GM23338 (cell line): ENCODE data around the gene DNAJC17. TPM values are rescaled to one million over a fixed set of nuclear protein-coding genes. Genes with fewer than 3 reads are reported as not detected.

Source experiments
- ATAC-seq: fragments of 200-7000 bp; cut with Tn5 transposase; 3 replicates; pipeline ENCODE4 v1.9.1; 2020
- DNase-seq: peaks from one replicate; pipeline ENCODE4 v3.0.0-alpha.2; 2015; ENCODE audit warnings: low spot score
- H2AFZ ChIP-seq: fragments of 200-600 bp; sonication (generic); 2 replicates; pipeline ENCODE4 v1.8.0; 2016; ENCODE audit warnings: antibody characterized with exemption, mild to moderate bottlenecking, moderate library complexity
- H3F3A ChIP-seq: fragments of 200-600 bp; sonication (generic); replicated peaks from 2 replicates; pipeline ENCODE4 v1.8.0; 2017; ENCODE audit warnings: antibody characterized with exemption, mixed run types, low read depth
- H3K27ac ChIP-seq: fragments of 200-600 bp; sonication (generic); 2 replicates; pipeline ENCODE4 v1.6.1; 2016; ENCODE audit warnings: low read depth
- H3K27me3 ChIP-seq: fragments of 200-600 bp; sonication (generic); 2 replicates; pipeline ENCODE4 v1.8.0; 2016; ENCODE audit warnings: mild to moderate bottlenecking, mixed run types, moderate library complexity; ENCODE audit not compliant: insufficient read depth
- H3K36me3 ChIP-seq: fragments of 200-600 bp; sonication (generic); 2 replicates; pipeline ENCODE4 v1.8.0; 2016; ENCODE audit warnings: mild to moderate bottlenecking; ENCODE audit not compliant: insufficient read depth
- H3K4me1 ChIP-seq: fragments of 200-600 bp; sonication (generic); 2 replicates; pipeline ENCODE4 v1.8.0; 2016; ENCODE audit warnings: mild to moderate bottlenecking, moderate library complexity; ENCODE audit not compliant: insufficient read depth
- H3K4me2 ChIP-seq: fragments of 200-600 bp; sonication (generic); 2 replicates; pipeline ENCODE4 v1.7.1; 2017; ENCODE audit warnings: mixed run types
- H3K4me3 ChIP-seq: fragments of 200-600 bp; sonication (generic); 2 replicates; pipeline ENCODE4 v1.6.1; 2016; ENCODE audit warnings: mixed run types
- H3K79me2 ChIP-seq: fragments of 200-600 bp; sonication (generic); replicated peaks from 2 replicates; pipeline ENCODE4 v1.8.0; 2017; ENCODE audit warnings: mild to moderate bottlenecking; ENCODE audit not compliant: insufficient read depth
- H3K9me2 ChIP-seq: fragments of 200-600 bp; sonication (generic); 2 replicates; pipeline ENCODE4 v1.8.0; 2017; ENCODE audit not compliant: insufficient read depth
- H4K20me1 ChIP-seq: fragments of 200-600 bp; sonication (generic); replicated peaks from 2 replicates; pipeline ENCODE4 v1.8.0; 2017; ENCODE audit warnings: mild to moderate bottlenecking; ENCODE audit not compliant: insufficient read depth
- H3K27ac Mint-ChIP-seq: 2 replicates; pipeline ENCODE4 v1.8.0; 2020; ENCODE audit warnings: inconsistent platforms, mild to moderate bottlenecking, moderate library complexity, mixed read lengths
- H3K27me3 Mint-ChIP-seq: 3 replicates; pipeline ENCODE4 v1.8.0; 2022; ENCODE audit warnings: low read depth, mild to moderate bottlenecking, moderate library complexity, mixed read lengths, inconsistent platforms; ENCODE audit not compliant: insufficient read depth, poor library complexity
- H3K36me3 Mint-ChIP-seq: 3 replicates; pipeline ENCODE4 v1.8.0; 2021; ENCODE audit warnings: low read depth, mild to moderate bottlenecking, inconsistent platforms, moderate library complexity, mixed read lengths
- H3K4me1 Mint-ChIP-seq: 3 replicates; pipeline ENCODE4 v1.8.0; 2020; ENCODE audit warnings: mild to moderate bottlenecking, inconsistent platforms, mixed read lengths
- H3K4me3 Mint-ChIP-seq: 3 replicates; pipeline ENCODE4 v1.8.0; 2021; ENCODE audit warnings: moderate library complexity, mild to moderate bottlenecking, inconsistent platforms, mixed read lengths
- H3K9me3 Mint-ChIP-seq: 3 replicates; pipeline ENCODE4 v1.8.0; 2020; ENCODE audit warnings: moderate library complexity, mild to moderate bottlenecking, inconsistent platforms, mixed read lengths
- CREB1 ChIP-seq: fragments of 250-450 bp; sonication (Bioruptor Pico); IDR thresholded peaks from 2 replicates; pipeline ENCODE4 v1.5.0; 2020; ENCODE audit warnings: low read depth, mild to moderate bottlenecking, moderate library complexity
- EZH2 ChIP-seq: fragments of 200-600 bp; sonication (generic); IDR thresholded peaks from one replicate; pipeline ENCODE4 v1.8.0; 2017; ENCODE audit warnings: antibody characterized with exemption, mild to moderate bottlenecking, low read depth; ENCODE audit not compliant: unreplicated experiment
- POLR2AphosphoS5 ChIP-seq: IDR thresholded peaks from 2 replicates; pipeline ENCODE4 v1.6.1; 2016; ENCODE audit warnings: antibody characterized with exemption, low read depth
- REST ChIP-seq: IDR thresholded peaks from one replicate; pipeline ENCODE4 v1.6.1; 2018; ENCODE audit warnings: antibody characterized with exemption; ENCODE audit not compliant: unreplicated experiment
- ZNF114 ChIP-seq: fragments of 250-450 bp; sonication (Bioruptor Pico); IDR thresholded peaks from 2 replicates; pipeline ENCODE4 v1.5.0; 2020; ENCODE audit warnings: mild to moderate bottlenecking, moderate library complexity
- polyA plus RNA-seq: library from polyadenylated mRNA; unstranded; fragments of >200 nt; fragmentation: Nextera tagmentation; extraction: Ambion mirVana; gene quantifications from 2 replicates; pipeline ENCODE4 v1.2.1, GENCODE V29; 2016
- total RNA-seq: library from RNA; depleted of rRNA; stranded (reverse); fragments of >200 nt; shearing (Covaris generic); gene quantifications from 2 replicates; pipeline ENCODE4 v1.2.3, GENCODE V29; 2014

DNAJC17 gene
- total and polyA plus RNA-seq, 2 experiments from 2014 or later: 23.0 to 77.6 TPM

DNA sequence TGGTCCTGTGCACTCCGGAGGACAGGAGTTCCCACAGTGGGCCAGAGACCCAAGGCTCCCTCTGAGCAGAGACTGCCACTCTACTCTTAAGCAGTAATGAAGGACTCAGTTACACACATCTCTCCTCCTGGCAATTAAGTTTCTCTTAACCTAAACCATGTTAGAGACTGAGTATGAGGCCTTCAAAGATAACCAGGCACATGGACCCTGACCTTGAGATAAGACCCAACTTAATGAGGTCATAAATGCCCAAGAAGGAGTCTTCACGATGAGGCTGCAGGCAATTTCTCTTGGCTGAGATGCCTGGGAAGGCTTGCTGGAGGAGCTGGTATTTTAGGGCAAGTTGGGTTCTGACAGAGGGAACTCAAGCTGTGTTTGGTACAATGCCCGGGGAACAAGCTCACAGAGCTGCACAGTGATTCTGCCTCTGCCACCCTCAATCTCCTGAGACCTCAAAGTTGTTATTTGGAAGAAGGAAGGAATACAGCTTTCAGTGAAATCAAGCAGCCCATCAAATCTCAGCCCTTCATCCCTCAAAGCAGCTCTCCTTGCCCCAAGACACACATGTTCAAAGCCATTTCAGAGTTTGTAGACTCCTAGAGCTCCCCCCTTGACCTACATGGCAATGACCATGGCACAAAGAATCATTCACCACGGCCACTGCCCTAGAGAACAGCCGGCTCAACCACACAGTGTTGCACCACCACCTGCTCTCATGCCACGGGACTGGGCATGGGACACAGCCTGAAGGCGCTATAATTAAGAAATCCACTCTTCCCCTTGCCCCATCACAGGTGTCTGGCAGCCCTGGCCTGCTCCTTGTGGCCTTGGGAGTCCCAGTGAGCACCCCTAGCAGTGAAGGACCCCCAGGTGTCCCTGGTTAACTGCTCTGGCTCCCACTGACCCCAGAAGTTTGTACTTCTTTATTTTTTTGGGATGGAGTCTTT is 59.3 kb downstream of the DNAJC17 start:
- peak overlapping the region; percentile 27; the same call in 1 of the 2 replicates for H3K27ac Mint-ChIP-seq
- H3K4me3 ChIP-seq: no peak overlapping the region
- H2AFZ ChIP-seq: no peak overlapping the region
- H3K9me2 ChIP-seq: no peaks in the 10 kb centered on the region
- peak overlapping the region; percentile 9; the same call in 1 of the 2 replicates for H3K27ac ChIP-seq
- H3K4me1 Mint-ChIP-seq: peaks cover 16% of the 10 kb centered on the region
- H4K20me1 ChIP-seq: no peaks in the 10 kb centered on the region
- TF ChIP-seq EZH2 (no peak), REST (no peak), POLR2AphosphoS5 (no peak)
- no peak overlapping the region for H3K4me2 ChIP-seq
- H3K79me2 ChIP-seq: peaks cover 8% of the 10 kb centered on the region
- no peaks in the 10 kb centered on the region for H3K27me3 ChIP-seq
- H3K36me3 ChIP-seq: peaks cover 3% of the 10 kb centered on the region
- no peak overlapping the region for H3K4me3 Mint-ChIP-seq
- peaks cover 6% of the 10 kb centered on the region for H3K27me3 Mint-ChIP-seq
- peaks cover 3% of the 10 kb centered on the region; the same call in 1 of the 2 replicates for H3K4me1 ChIP-seq
- H3K9me3 Mint-ChIP-seq: no peaks in the 10 kb centered on the region
- ATAC-seq (no peak), DNase-seq (no peak)
- H3F3A ChIP-seq: no peaks in the 10 kb centered on the region
- H3K36me3 Mint-ChIP-seq: peaks cover 21% of the 10 kb centered on the region

GRCh38 chr15:40746916-40747418 is 60.3 kb downstream of the DNAJC17 start:
- peak; percentile 32 for DNase-seq
- H3K27ac ChIP-seq: peak overlapping the region; percentile 9; the same call in 1 of the 2 replicates
- Mint-ChIP-seq H3K4me3 (no peak overlapping the region), H3K27ac (no peak overlapping the region), H3K27me3 (peaks cover 6% of the 10 kb centered on the region), H3K36me3 (peaks cover 31% of the 10 kb centered on the region), H3K4me1 (peaks cover 16% of the 10 kb centered on the region), H3K9me3 (no peaks in the 10 kb centered on the region)
- no peak overlapping the region for H3K4me3 ChIP-seq
- peaks cover 8% of the 10 kb centered on the region; the same call in 1 of the 2 replicates for H3K36me3 ChIP-seq
- H3K27me3 ChIP-seq: no peaks in the 10 kb centered on the region
- H3K4me1 ChIP-seq: peaks cover 3% of the 10 kb centered on the region; the same call in 1 of the 2 replicates
- no peaks in the 10 kb centered on the region for H3K9me2 ChIP-seq
- peak; percentile 55 for ATAC-seq
- H4K20me1 ChIP-seq: no peaks in the 10 kb centered on the region
- H3K4me2 ChIP-seq: no peak overlapping the region
- no peak overlapping the region for H2AFZ ChIP-seq
- H3K79me2 ChIP-seq: no peaks in the 10 kb centered on the region
- no peaks in the 10 kb centered on the region for H3F3A ChIP-seq
- no peak for TF ChIP-seq REST
- no peak for TF ChIP-seq CREB1 (CRISPR knock-in tag)
- no peak for TF ChIP-seq ZNF114 (CRISPR knock-in tag)
